Testis (tissue), 5 donors: ENCODE measurements around the gene RAMP3. TPM values are rescaled to one million over a fixed set of nuclear protein-coding genes. Genes with fewer than 3 reads are reported as not detected.
A peak's percentile ranks its signal among the peaks of the same experiment; 100 is the strongest.
"Not testable (repeated sequence)": the region's sequence is repeated elsewhere in the genome, so short reads cannot be mapped to it uniquely, and the experiment has no call there.

Experiments
- DNase-seq: peaks from one replicate; pipeline ENCODE4 v3.0.0-alpha.2; 2019
- H3K27ac ChIP-seq, 2 donors: fragments of 200-600 bp; sonication (generic); one replicate each; pipeline ENCODE4 v1.5.1; 2019
- H3K27me3 ChIP-seq: fragments of 200-600 bp; sonication (generic); one replicate; pipeline ENCODE4 v1.5.1; 2019
- H3K36me3 ChIP-seq: fragments of 200-600 bp; sonication (generic); one replicate; pipeline ENCODE4 v1.5.1; 2017; ENCODE audit warnings: low read depth; ENCODE audit errors: missing control alignments
- H3K4me1 ChIP-seq: fragments of 200-600 bp; sonication (generic); one replicate; pipeline ENCODE4 v1.5.1; 2019
- H3K4me3 ChIP-seq, 2 donors: fragments of 200-600 bp; sonication (generic); one replicate each; pipeline ENCODE4 v1.5.1; 2017 to 2019
- H3K9me3 ChIP-seq: fragments of 200-600 bp; sonication (generic); one replicate; pipeline ENCODE4 v1.5.1; 2017
- POLR2A ChIP-seq: fragments of 450-650 bp; IDR thresholded peaks from one replicate; pipeline ENCODE4 v1.6.1; 2017; ENCODE audit warnings: antibody characterized with exemption, mild to moderate bottlenecking, moderate library complexity
- WGBS, 2 donors: methylation state at CpG; one replicate each; pipeline ENCODE4 v1.1.5; 2018; 5-methylcytosine and 5-hydroxymethylcytosine counted together
- intact Hi-C: fragments of 100-400 bp; cut with DNase I; formaldehyde crosslinking; loops from one replicate; pipeline ENCODE4 v1.15.1; 2023; ENCODE audit warnings: low total_unique reads
- long read RNA-seq, 2 donors: transcript quantifications; one replicate each; lab custom pipeline, GENCODE V29; 2026
- polyA plus RNA-seq: library from polyadenylated mRNA; stranded (reverse); fragments of 350-450 nt; fragmentation: Illumina TruSeq; extraction: RNeasy Lipid Tissue Mini Kit (QIAGEN cat#74804); gene quantifications from one replicate; pipeline ENCODE4 v1.2.3, GENCODE V29; 2014; ENCODE audit warnings: low read depth, low replicate concordance; ENCODE audit not compliant: insufficient read depth
- total RNA-seq, 2 donors: library from RNA; depleted of rRNA; stranded (reverse); fragments of >200 nt; gene quantifications; one replicate each; pipeline ENCODE4 v1.2.3, GENCODE V29; 2016
- TF ChIP-seq, protein P1 (sequence below), 3 experiments: fragments of 450-650 bp in 2 of 3; fragments of 200-600 bp in 1 of 3; sonication (generic) in 1 of 3; IDR thresholded peaks; one replicate each; pipeline ENCODE4 v1.5.1; 2016 to 2019; ENCODE audit warnings: antibody characterized with exemption in 3 of 3, mild to moderate bottlenecking in 2 of 3, moderate library complexity in 1 of 3

RAMP3 gene, protein sequence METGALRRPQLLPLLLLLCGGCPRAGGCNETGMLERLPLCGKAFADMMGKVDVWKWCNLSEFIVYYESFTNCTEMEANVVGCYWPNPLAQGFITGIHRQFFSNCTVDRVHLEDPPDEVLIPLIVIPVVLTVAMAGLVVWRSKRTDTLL
- total RNA-seq (10 to 100 TPM; 17.0 to 23.8 TPM), polyA plus RNA-seq (9.1 TPM)
- long read RNA-seq, donor 1, partial matches to known transcripts = 0 of 1 reads
- long read RNA-seq, donor 1, other reads (novel, unspliced or antisense) = 0 of 1 reads
- long read RNA-seq, donor 2, transcript RAMP3-201 (3 exons, 1,323 nt) = major isoform, 5 of 5 reads
- long read RNA-seq, donor 2, partial matches to known transcripts = 0 of 5 reads
- long read RNA-seq, donor 2, other reads (novel, unspliced or antisense) = 0 of 5 reads

DNA sequence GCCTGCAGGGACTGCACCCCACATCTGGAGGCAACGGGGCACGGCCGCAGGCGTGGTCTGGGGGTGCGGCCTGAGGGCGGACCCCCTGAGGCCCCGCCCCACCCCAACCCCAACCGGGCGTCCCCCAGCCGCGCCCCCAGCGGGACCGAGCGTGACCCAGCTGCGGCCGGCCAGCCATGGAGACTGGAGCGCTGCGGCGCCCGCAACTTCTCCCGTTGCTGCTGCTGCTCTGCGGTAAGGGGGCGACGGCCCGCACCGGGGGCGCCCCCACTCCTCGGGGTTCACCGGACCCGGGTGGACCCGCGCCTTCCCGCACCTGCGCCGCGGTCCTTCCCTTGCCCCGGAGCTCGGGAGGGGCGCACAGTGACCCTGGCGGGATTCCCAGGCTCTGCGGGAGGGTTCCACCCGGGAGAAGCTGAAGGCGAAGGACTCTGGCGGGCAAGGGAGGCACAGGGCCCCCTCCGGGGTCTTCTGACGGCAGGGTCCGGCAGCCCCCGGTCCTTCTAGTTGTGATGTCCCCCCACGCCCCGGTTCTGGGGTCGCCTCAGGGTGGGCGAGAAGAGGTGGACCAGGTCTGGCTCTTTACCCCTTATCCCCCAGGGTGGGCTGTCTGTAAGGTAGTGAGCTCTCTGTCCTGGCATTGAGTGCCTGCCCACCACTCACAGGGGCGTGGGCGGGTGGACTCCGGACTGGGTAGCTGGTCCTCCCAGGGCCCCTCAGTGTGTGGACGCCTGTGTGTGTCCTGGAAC is at the start of gene RAMP3:
Gene RAMP3 (plus strand): TSS at position 139 of the 749 bp plus-strand sequence. CDS start 38 bp downstream, at position 177.
- DNase-seq = no peak
- intact Hi-C loops = loop anchor here (5.0 kb wide), 1 partner anchor 99 kb away; no protein-coding TSS in a partner anchor
- peak within 1 kb of the TSS; percentile 42 to 60 for H3K4me3 ChIP-seq
- peaks cover 3% of the 10 kb centered on the region for H3K4me1 ChIP-seq
- no peaks in the 10 kb centered on the region for H3K36me3 ChIP-seq
- WGBS, 2 donors = 13 to 41% methylated on average over 4 to 34 of the region's 56 CpGs
- H3K27ac ChIP-seq = no peak within 1 kb of the TSS
- TF ChIP-seq, protein P1, sequence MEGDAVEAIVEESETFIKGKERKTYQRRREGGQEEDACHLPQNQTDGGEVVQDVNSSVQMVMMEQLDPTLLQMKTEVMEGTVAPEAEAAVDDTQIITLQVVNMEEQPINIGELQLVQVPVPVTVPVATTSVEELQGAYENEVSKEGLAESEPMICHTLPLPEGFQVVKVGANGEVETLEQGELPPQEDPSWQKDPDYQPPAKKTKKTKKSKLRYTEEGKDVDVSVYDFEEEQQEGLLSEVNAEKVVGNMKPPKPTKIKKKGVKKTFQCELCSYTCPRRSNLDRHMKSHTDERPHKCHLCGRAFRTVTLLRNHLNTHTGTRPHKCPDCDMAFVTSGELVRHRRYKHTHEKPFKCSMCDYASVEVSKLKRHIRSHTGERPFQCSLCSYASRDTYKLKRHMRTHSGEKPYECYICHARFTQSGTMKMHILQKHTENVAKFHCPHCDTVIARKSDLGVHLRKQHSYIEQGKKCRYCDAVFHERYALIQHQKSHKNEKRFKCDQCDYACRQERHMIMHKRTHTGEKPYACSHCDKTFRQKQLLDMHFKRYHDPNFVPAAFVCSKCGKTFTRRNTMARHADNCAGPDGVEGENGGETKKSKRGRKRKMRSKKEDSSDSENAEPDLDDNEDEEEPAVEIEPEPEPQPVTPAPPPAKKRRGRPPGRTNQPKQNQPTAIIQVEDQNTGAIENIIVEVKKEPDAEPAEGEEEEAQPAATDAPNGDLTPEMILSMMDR (IDR thresholded peaks at IDR 0.05) = no peak
- TF ChIP-seq POLR2A = no peak
- no peaks in the 10 kb centered on the region for H3K27me3 ChIP-seq
- no peaks in the 10 kb centered on the region for H3K9me3 ChIP-seq

DNA sequence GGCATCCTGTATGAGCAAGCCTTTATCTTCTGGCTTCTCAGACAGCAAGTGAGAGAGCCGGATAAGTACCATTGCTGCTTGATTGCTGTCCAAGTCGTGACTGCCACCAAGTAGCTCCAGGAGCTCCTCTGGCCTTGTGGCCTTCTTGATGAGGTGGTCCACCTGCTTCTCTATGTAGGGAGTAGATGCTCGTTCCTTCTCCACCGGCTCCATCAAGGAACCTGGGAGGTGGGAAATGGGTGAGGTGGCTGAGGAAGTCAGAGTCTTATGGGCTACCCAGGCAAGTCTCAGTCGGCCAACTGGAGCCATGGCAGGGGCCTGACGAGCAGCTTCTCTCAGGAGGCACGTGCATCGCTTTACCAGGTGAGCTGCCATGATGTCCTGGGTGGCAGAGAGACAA is 48.7 kb upstream of the RAMP3 start:
- TF ChIP-seq, protein P1 (IDR thresholded peaks at IDR 0.05) = no peak
- no peak for TF ChIP-seq POLR2A
- no peaks in the 10 kb centered on the region for H3K36me3 ChIP-seq
- intact Hi-C loops = loop anchor here (10.0 kb wide), 1 partner anchor 124 kb away; no protein-coding TSS in a partner anchor
- no peaks in the 10 kb centered on the region for H3K9me3 ChIP-seq
- no peaks in the 10 kb centered on the region for H3K27me3 ChIP-seq
- H3K4me3 ChIP-seq = no peak overlapping the region
- no peak overlapping the region for H3K27ac ChIP-seq
- WGBS, 2 donors = 71 to 88% methylated on average over 6 to 8 of the region's 8 CpGs
- peaks cover 16% of the 10 kb centered on the region for H3K4me1 ChIP-seq
- no peak for DNase-seq

DNA sequence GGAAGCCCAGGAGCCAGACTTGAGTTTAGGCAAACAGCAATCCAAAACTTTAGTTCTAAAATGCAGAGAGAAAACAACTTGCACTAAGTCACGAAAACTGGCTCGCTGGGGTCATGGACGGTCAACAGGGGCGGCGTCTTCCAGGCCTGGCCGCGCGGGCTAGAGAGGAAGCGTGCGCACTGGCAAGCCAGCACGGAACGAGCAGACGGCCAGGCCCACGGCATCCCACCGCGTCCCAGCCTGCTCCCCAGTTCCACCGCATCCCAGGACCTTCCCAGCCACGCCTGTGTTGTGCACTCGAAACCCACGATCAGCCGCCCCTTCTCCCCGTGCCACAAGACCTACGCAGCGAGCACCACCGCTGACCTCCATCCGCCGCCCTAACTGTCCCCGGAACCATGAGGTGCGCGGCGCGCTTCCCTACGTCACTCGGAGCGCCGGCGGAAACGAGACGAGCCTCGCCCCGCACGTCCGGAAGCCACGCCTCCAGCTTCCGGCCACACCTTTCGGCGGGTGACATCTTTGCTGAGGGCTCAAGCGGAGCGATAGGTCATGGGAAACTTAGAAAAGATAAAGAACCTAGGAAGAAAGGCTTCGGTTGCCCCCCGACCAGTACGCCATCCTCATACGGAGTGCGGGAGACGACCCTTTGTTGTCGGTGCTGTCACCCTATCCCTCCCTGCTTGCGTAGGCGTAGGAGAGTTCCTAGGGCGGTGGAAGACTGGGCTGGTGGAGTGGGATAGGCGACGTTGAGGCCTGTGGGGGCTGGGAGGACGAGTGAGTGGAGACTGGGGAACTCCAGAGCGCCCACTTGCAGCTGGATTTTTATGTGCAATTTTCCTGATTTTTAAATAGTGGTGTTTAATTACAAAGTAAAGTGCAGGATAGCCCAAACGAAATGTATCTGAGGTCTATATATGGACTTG is 46.0 kb upstream of the RAMP3 start, which contains the start of gene TBRG4:
Gene TBRG4 (minus strand): TSS at position 400 of the 926 bp plus-strand sequence. CDS start 2,460 bp downstream, outside the sequence.
- Histone ChIP-seq H3K36me3 (no peaks in the 10 kb centered on the region), H3K4me1 (peaks cover 16% of the 10 kb centered on the region), H3K4me3 (peak within 1 kb of the TSS; percentile 75 to 80), H3K27ac (peak within 1 kb of the TSS; percentile 86 to 92), H3K9me3 (no peaks in the 10 kb centered on the region), H3K27me3 (no peaks in the 10 kb centered on the region)
- peak; percentile 97 for DNase-seq
- WGBS, 2 donors = 0 to 2% methylated on average over 24 to 59 of the region's 64 CpGs
- TF ChIP-seq POLR2A = peak; percentile 49
- TF ChIP-seq, protein P1 (IDR thresholded peaks at IDR 0.05) = peak in 2 of 3 experiments; percentile 10 to 29
- intact Hi-C loops = no loop called here

DNA sequence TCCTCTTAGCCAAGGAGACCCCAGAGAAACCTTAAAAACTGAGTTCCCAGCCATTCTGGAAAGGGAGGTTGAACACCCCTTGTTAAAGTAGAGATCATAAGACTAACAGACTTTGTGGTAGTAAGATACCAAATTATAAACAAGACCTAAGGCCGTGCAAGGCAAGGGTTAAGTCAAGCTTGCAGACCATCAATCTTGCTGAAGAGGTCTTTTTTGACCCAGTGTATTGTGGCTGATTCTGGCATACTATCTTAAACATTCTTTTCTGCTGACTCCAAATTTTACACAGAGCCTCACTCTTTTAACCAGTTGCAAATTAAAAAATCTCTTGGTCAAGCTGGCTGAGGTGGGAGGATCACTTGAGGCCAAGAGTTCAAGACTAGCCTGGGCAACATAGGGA is 44.9 kb upstream of the RAMP3 start:
- H3K9me3 ChIP-seq = no peaks in the 10 kb centered on the region
- peaks cover 16% of the 10 kb centered on the region for H3K4me1 ChIP-seq
- no peaks in the 10 kb centered on the region for H3K27me3 ChIP-seq
- intact Hi-C loops = no loop called here
- no peak for DNase-seq
- no peak overlapping the region for H3K4me3 ChIP-seq
- H3K36me3 ChIP-seq = no peaks in the 10 kb centered on the region
- TF ChIP-seq POLR2A = no peak
- TF ChIP-seq, protein P1 (IDR thresholded peaks at IDR 0.05) = no peak
- WGBS, 2 donors = 58 to 68% methylated on average over 1 of the region's 1 CpG
- peak overlapping the region in 1 of 2 donors; percentile 86 for H3K27ac ChIP-seq

DNA sequence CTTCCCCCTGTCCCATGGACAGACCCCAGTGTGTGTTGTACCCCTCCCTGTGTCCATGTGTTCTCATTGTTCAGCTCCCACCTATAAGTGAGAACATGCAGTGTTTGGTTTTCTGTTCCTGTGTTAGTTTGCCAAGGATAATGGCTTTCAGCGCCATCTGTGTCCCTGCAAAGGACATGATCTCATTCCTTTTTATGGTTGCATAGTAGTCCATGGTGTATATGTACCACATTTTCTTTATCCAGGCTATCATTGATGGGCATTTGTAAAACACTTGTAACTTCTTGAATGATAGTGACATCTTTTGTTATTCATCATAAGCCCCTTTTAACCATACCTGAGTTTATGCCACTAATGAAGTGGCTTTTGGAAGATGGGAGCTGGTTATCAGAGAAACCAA is 43.3 kb upstream of the RAMP3 start:
- H3K4me3 ChIP-seq, intact Hi-C loops, H3K9me3 ChIP-seq, H3K36me3 ChIP-seq, H3K27ac ChIP-seq, DNase-seq, H3K27me3 ChIP-seq: not testable (repeated sequence)
- peaks cover 12% of the 10 kb centered on the region for H3K4me1 ChIP-seq
- WGBS, 2 donors = 42 to 85% methylated on average over 1 of the region's 1 CpG
